WTC11 (cell line): ENCODE data around the gene GSDME. TPM values are rescaled to one million over a fixed set of nuclear protein-coding genes. Genes with fewer than 3 reads are reported as not detected.

Experiments used
- ATAC-seq: fragments of 200-7000 bp; cut with Tn5 transposase; 2 replicates; pipeline ENCODE4 v1.10.0; 2021; ENCODE audit warnings: mild to moderate bottlenecking, moderate library complexity
- CTCF ChIA-PET: fragments of 300-600 bp; sonication (Branson Sonifier 250); formaldehyde crosslinking; loops from one replicate; lab custom pipeline; 2021; ENCODE audit warnings: antibody characterized with exemption; lab: Charles Lee
- POLR2A ChIA-PET: fragments of 350-600 bp; sonication (Branson Sonifier 250); formaldehyde crosslinking; loops from one replicate; lab custom pipeline; 2021; ENCODE audit warnings: antibody characterized with exemption; lab: Charles Lee
- DNase-seq: peaks from one replicate; pipeline ENCODE4 v3.0.0; 2021; ENCODE audit warnings: low spot score
- H3K27ac Mint-ChIP-seq: 2 replicates; pipeline ENCODE4 v1.8.0; 2021; ENCODE audit warnings: mixed read lengths
- H3K27me3 Mint-ChIP-seq: 2 replicates; pipeline ENCODE4 v1.8.0; 2021; ENCODE audit warnings: low read depth, mild to moderate bottlenecking, moderate library complexity, mixed read lengths
- H3K36me3 Mint-ChIP-seq: 2 replicates; pipeline ENCODE4 v1.8.0; 2021; ENCODE audit warnings: mixed read lengths
- H3K4me1 Mint-ChIP-seq: 2 replicates; pipeline ENCODE4 v1.8.0; 2022; ENCODE audit warnings: mixed read lengths
- H3K4me3 Mint-ChIP-seq: 2 replicates; pipeline ENCODE4 v1.8.0; 2021; ENCODE audit warnings: mild to moderate bottlenecking, moderate library complexity, mixed read lengths
- H3K9me3 Mint-ChIP-seq: 2 replicates; pipeline ENCODE4 v1.8.0; 2021; ENCODE audit warnings: mixed read lengths
- AFF4 ChIP-seq: sonication (generic); formaldehyde crosslinking; IDR thresholded peaks from 2 replicates; pipeline ENCODE4 v1.8.1; 2023; ENCODE audit warnings: mild to moderate bottlenecking, missing genetic modification reagents, borderline replicate concordance
- CREB1 ChIP-seq: sonication (generic); formaldehyde crosslinking; IDR thresholded peaks from 2 replicates; pipeline ENCODE4 v1.8.0; 2023; ENCODE audit warnings: mild to moderate bottlenecking, missing genetic modification reagents
- E2F4 ChIP-seq: sonication (generic); formaldehyde crosslinking; IDR thresholded peaks from 2 replicates; pipeline ENCODE4 v1.8.1; 2022; ENCODE audit warnings: low read depth, mild to moderate bottlenecking, moderate library complexity, missing genetic modification reagents, borderline replicate concordance
- FOXP4 ChIP-seq: sonication (generic); formaldehyde crosslinking; IDR thresholded peaks from 2 replicates; pipeline ENCODE4 v1.8.0; 2022; ENCODE audit warnings: mild to moderate bottlenecking, missing genetic modification reagents
- IRF2 ChIP-seq: sonication (generic); formaldehyde crosslinking; IDR thresholded peaks from 2 replicates; pipeline ENCODE4 v1.8.0; 2022; ENCODE audit warnings: low read depth, missing genetic modification reagents, borderline replicate concordance
- JUN ChIP-seq: sonication (generic); formaldehyde crosslinking; IDR thresholded peaks from 2 replicates; pipeline ENCODE4 v1.8.0; 2023; ENCODE audit warnings: mild to moderate bottlenecking, missing genetic modification reagents
- KAT7 ChIP-seq: sonication (generic); formaldehyde crosslinking; IDR thresholded peaks from 2 replicates; pipeline ENCODE4 v1.8.1; 2023; ENCODE audit warnings: missing genetic modification reagents, mild to moderate bottlenecking, borderline replicate concordance
- MXD4 ChIP-seq: fragments of 250-450 bp; sonication (Bioruptor Pico); IDR thresholded peaks from 2 replicates; pipeline ENCODE4 v1.8.0; 2021; ENCODE audit warnings: mild to moderate bottlenecking, moderate library complexity, borderline replicate concordance
- NR1H2 ChIP-seq: sonication (generic); formaldehyde crosslinking; IDR thresholded peaks from 2 replicates; pipeline ENCODE4 v1.9.0; 2021; ENCODE audit warnings: mild to moderate bottlenecking, moderate library complexity, missing genetic modification reagents
- SP1 ChIP-seq: sonication (generic); formaldehyde crosslinking; conservative IDR thresholded peaks from 2 replicates; pipeline ENCODE4 v1.8.1; 2022; ENCODE audit warnings: missing genetic modification reagents
- TP53 ChIP-seq: sonication (generic); formaldehyde crosslinking; IDR thresholded peaks from 2 replicates; pipeline ENCODE4 v1.8.1; 2023; ENCODE audit warnings: mild to moderate bottlenecking, missing genetic modification reagents
- USF1 ChIP-seq: sonication (generic); formaldehyde crosslinking; IDR thresholded peaks from 2 replicates; pipeline ENCODE4 v1.8.0; 2022; ENCODE audit warnings: mild to moderate bottlenecking, missing genetic modification reagents
- ZNF232 ChIP-seq: sonication (generic); formaldehyde crosslinking; IDR thresholded peaks from 2 replicates; pipeline ENCODE4 v1.8.0; 2022; ENCODE audit warnings: mild to moderate bottlenecking, missing genetic modification reagents
- ZNF281 ChIP-seq: sonication (generic); formaldehyde crosslinking; IDR thresholded peaks from 2 replicates; pipeline ENCODE4 v1.8.0; 2023; ENCODE audit warnings: mild to moderate bottlenecking, missing genetic modification reagents
- total RNA-seq: library from RNA; stranded (reverse); gene quantifications from 3 replicates; pipeline ENCODE4 v1.2.3, GENCODE V29; 2021
- TF ChIP-seq, protein P1 (sequence below): fragments of 250-450 bp; sonication (Bioruptor Pico); IDR thresholded peaks from 2 replicates; pipeline ENCODE4 v1.9.0; 2021; ENCODE audit warnings: mild to moderate bottlenecking
- TF ChIP-seq, protein P2 (sequence below): sonication (generic); formaldehyde crosslinking; IDR thresholded peaks from 2 replicates; pipeline ENCODE4 v1.8.1; 2022; ENCODE audit warnings: low read depth, missing genetic modification reagents, borderline replicate concordance
- TF ChIP-seq, protein P3 (sequence below): sonication (generic); formaldehyde crosslinking; conservative IDR thresholded peaks from 2 replicates; pipeline ENCODE4 v1.8.1; 2022; ENCODE audit warnings: mild to moderate bottlenecking, missing genetic modification reagents

The GSDME gene
- total RNA-seq, 1 experiment from 2014 or later = 4.8 TPM

DNA sequence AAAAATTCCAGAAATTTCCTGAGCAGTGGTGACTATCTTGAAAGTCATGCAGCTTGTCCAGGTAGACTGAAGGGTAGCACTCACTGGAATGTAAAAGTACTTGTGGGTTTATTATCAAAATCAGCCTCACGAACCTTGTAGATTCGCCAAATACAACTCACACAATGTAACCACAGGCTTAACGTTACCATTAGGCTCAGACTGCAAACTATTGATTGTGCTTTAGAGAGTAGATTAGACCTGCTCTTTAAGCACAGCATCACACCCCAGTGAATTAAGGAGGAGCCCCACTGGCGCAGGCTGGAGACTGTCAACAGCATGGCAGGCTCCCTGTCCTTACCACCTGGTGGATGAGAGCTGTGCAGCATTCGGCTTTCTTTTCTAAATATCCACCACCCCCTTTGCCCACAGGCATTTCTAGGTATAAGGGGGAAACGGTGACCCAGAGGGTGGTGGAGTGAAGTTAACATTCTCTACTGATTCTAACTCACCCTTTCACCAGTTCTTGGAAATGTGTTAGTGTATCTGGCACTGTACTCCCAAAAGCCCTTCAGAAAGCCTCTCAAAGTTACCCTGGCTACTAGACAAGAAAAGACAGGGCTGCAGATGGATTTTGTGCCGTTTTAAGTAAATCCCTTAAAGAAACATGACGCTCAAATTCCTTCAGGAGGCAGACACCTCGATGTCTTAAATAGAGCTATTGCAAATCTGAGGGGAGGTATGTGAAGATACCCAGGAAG is 56.6 kb downstream of the GSDME start (continued):
- TF ChIP-seq USF1 (CRISPR knock-in tag) = no peak
- TF ChIP-seq E2F4 (CRISPR knock-in tag) = no peak
- TF ChIP-seq MXD4 (CRISPR knock-in tag) = no peak
- TF ChIP-seq, protein P1, sequence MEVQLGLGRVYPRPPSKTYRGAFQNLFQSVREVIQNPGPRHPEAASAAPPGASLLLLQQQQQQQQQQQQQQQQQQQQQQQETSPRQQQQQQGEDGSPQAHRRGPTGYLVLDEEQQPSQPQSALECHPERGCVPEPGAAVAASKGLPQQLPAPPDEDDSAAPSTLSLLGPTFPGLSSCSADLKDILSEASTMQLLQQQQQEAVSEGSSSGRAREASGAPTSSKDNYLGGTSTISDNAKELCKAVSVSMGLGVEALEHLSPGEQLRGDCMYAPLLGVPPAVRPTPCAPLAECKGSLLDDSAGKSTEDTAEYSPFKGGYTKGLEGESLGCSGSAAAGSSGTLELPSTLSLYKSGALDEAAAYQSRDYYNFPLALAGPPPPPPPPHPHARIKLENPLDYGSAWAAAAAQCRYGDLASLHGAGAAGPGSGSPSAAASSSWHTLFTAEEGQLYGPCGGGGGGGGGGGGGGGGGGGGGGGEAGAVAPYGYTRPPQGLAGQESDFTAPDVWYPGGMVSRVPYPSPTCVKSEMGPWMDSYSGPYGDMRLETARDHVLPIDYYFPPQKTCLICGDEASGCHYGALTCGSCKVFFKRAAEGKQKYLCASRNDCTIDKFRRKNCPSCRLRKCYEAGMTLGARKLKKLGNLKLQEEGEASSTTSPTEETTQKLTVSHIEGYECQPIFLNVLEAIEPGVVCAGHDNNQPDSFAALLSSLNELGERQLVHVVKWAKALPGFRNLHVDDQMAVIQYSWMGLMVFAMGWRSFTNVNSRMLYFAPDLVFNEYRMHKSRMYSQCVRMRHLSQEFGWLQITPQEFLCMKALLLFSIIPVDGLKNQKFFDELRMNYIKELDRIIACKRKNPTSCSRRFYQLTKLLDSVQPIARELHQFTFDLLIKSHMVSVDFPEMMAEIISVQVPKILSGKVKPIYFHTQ (CRISPR knock-in tag) = no peak
- TF ChIP-seq JUN (CRISPR knock-in tag) = no peak
- TF ChIP-seq SP1 (CRISPR knock-in tag) = no peak
- TF ChIP-seq, protein P2, sequence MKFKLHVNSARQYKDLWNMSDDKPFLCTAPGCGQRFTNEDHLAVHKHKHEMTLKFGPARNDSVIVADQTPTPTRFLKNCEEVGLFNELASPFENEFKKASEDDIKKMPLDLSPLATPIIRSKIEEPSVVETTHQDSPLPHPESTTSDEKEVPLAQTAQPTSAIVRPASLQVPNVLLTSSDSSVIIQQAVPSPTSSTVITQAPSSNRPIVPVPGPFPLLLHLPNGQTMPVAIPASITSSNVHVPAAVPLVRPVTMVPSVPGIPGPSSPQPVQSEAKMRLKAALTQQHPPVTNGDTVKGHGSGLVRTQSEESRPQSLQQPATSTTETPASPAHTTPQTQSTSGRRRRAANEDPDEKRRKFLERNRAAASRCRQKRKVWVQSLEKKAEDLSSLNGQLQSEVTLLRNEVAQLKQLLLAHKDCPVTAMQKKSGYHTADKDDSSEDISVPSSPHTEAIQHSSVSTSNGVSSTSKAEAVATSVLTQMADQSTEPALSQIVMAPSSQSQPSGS (CRISPR knock-in tag) = no peak
- TF ChIP-seq FOXP4 (CRISPR knock-in tag) = no peak
- TF ChIP-seq, all 79 proteins: peak for 0

GRCh38 chr7:24698531-24699266 is 58.6 kb downstream of the GSDME start:
- Mint-ChIP-seq H3K4me1 (peaks cover 8% of the 10 kb centered on the region), H3K27me3 (no peaks in the 10 kb centered on the region), H3K4me3 (no peak overlapping the region), H3K27ac (peak overlapping the region; percentile 40; the same call in 1 of the 2 replicates), H3K36me3 (peaks cover 11% of the 10 kb centered on the region), H3K9me3 (no peaks in the 10 kb centered on the region)
- CTCF ChIA-PET = interaction anchor here (7.1 kb wide), 1 partner anchor 17 kb away, joined by 43 read pairs; no protein-coding TSS in a partner anchor
- DNase-seq = no peak
- ATAC-seq = no peak
- POLR2A ChIA-PET = no interaction called here
- TF ChIP-seq ZNF281 (CRISPR knock-in tag) = no peak
- TF ChIP-seq CREB1 (CRISPR knock-in tag) = no peak
- no peak for TF ChIP-seq TP53 (CRISPR knock-in tag)
- no peak for TF ChIP-seq AFF4
- TF ChIP-seq, protein P3, sequence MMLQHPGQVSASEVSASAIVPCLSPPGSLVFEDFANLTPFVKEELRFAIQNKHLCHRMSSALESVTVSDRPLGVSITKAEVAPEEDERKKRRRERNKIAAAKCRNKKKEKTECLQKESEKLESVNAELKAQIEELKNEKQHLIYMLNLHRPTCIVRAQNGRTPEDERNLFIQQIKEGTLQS (CRISPR knock-in tag) = no peak
- TF ChIP-seq KAT7 (CRISPR knock-in tag) = no peak
- no peak for TF ChIP-seq NR1H2 (CRISPR knock-in tag)
- TF ChIP-seq IRF2 (CRISPR knock-in tag) = no peak
- no peak for TF ChIP-seq ZNF232 (CRISPR knock-in tag)
